GM21717 (cell line): ENCODE data around the gene CABLES2.

Source experiments
- ATAC-seq: cut with Tn5 transposase; IDR thresholded peaks from one replicate; pipeline ENCODE4 v1.9.1; 2021; ENCODE audit warnings: mild to moderate bottlenecking, moderate library complexity; ENCODE audit not compliant: unreplicated experiment

Gene CABLES2

GRCh38 chr20:62405108-62405980, 1.7 kb downstream of the CABLES2 start:
- no peak for ATAC-seq

GRCh38 chr20:62404761-62405107, 2.4 kb downstream of the CABLES2 start:
- ATAC-seq, result no peak

GRCh38 chr20:62404112-62404665, 2.9 kb downstream of the CABLES2 start:
- no peak for ATAC-seq

GRCh38 chr20:62403331-62403730, 3.8 kb downstream of the CABLES2 start:
- ATAC-seq, result no peak

GRCh38 chr20:62402456-62403150, 4.5 kb downstream of the CABLES2 start:
- no peak for ATAC-seq

- no peak for ATAC-seq
Measured at GRCh38 chr20:62401331-62401779, 5.7 kb downstream of the CABLES2 start.

- no peak for ATAC-seq
Measured at GRCh38 chr20:62400541-62400940, 6.5 kb downstream of the CABLES2 start.

GRCh38 chr20:62400021-62400420, 7.1 kb downstream of the CABLES2 start:
- ATAC-seq, result no peak

GRCh38 chr20:62398120-62398821, 8.8 kb downstream of the CABLES2 start:
- no peak for ATAC-seq

GRCh38 chr20:62396367-62397239, 10.5 kb downstream of the CABLES2 start:
- ATAC-seq, result no peak

- ATAC-seq, result no peak
Measured at GRCh38 chr20:62395311-62396242, 11.5 kb downstream of the CABLES2 start.

- ATAC-seq, result no peak
Measured at GRCh38 chr20:62394248-62395245, 12.5 kb downstream of the CABLES2 start.

GRCh38 chr20:62393830-62394229, 13.3 kb downstream of the CABLES2 start:
- ATAC-seq, result no peak

GRCh38 chr20:62393335-62393665, 13.8 kb downstream of the CABLES2 start:
- no peak for ATAC-seq

- ATAC-seq, result no peak
Measured at GRCh38 chr20:62392621-62393334, 14.3 kb downstream of the CABLES2 start.

GRCh38 chr20:62392077-62392418, 15.0 kb downstream of the CABLES2 start:
- ATAC-seq, result no peak

- ATAC-seq, result no peak
Measured at GRCh38 chr20:62391165-62392076, 15.7 kb downstream of the CABLES2 start.
